ENCODE measurements around the gene KCNJ10.

Gene KCNJ10

DNA sequence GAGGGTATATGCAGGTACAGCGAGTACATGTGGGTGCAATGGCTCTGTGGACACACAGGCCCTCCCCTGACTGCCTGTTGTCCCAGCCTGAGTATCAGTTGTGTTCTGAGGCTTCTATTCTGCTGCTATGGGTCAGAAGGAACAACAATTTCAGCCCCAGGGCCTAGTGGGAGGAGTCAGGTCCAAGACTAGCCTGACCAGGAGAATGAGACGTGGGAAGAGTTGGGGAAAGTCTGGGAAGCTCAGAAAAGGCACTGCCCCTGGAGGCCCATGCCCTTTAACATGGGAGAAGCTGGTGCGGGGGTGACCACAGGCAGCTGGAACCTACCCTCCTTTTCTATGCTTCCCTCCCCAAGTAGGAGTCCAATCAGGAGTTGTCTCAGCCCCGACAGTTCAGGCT lies 20.8 kb upstream of the KCNJ10 start:
- H3K4me3 ChIP-seq (ENCODE audit: low read depth, low read length): no peak overlapping the region
- TF ChIP-seq, protein P1, sequence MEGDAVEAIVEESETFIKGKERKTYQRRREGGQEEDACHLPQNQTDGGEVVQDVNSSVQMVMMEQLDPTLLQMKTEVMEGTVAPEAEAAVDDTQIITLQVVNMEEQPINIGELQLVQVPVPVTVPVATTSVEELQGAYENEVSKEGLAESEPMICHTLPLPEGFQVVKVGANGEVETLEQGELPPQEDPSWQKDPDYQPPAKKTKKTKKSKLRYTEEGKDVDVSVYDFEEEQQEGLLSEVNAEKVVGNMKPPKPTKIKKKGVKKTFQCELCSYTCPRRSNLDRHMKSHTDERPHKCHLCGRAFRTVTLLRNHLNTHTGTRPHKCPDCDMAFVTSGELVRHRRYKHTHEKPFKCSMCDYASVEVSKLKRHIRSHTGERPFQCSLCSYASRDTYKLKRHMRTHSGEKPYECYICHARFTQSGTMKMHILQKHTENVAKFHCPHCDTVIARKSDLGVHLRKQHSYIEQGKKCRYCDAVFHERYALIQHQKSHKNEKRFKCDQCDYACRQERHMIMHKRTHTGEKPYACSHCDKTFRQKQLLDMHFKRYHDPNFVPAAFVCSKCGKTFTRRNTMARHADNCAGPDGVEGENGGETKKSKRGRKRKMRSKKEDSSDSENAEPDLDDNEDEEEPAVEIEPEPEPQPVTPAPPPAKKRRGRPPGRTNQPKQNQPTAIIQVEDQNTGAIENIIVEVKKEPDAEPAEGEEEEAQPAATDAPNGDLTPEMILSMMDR (IDR thresholded peaks at IDR 0.05; ENCODE audit: low read depth, low read length): no peak
- H3K36me3 ChIP-seq: peaks cover 5% of the 10 kb centered on the region
- no peaks in the 10 kb centered on the region for H3K9me3 ChIP-seq (ENCODE audit: severe bottlenecking)
- H3K27ac ChIP-seq: no peak overlapping the region
- no peak for DNase-seq
- peaks cover 4% of the 10 kb centered on the region for H3K27me3 ChIP-seq (ENCODE audit: insufficient read depth, low read depth, severe bottlenecking)

DNA sequence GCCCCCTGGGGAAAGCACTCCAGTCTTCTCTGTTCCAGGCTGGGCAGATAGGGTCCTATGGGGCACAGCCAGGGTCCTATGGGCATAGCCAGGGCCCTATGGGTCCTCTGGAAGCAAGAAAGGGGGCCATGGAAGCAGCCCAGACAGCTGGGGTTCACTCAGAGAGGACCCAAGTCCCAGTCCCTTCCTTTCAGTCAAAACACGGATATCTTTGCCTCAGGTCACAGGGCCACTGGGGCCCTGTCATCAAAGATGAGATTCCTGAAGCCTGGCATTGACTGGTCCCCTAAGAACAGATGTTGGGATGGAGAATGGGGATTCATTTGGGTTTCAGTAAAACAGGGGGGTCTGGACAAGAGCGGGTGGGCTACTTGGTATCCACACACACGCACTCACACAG lies 19.9 kb upstream of the KCNJ10 start:
- H3K27ac ChIP-seq: no peak overlapping the region
- TF ChIP-seq, protein P1 (IDR thresholded peaks at IDR 0.05; ENCODE audit: low read depth, low read length): no peak
- H3K9me3 ChIP-seq (ENCODE audit: severe bottlenecking): no peaks in the 10 kb centered on the region
- peaks cover 5% of the 10 kb centered on the region for H3K36me3 ChIP-seq
- H3K27me3 ChIP-seq (ENCODE audit: insufficient read depth, low read depth, severe bottlenecking): peaks cover 10% of the 10 kb centered on the region
- no peak overlapping the region for H3K4me3 ChIP-seq (ENCODE audit: low read depth, low read length)
- DNase-seq: no peak

DNA sequence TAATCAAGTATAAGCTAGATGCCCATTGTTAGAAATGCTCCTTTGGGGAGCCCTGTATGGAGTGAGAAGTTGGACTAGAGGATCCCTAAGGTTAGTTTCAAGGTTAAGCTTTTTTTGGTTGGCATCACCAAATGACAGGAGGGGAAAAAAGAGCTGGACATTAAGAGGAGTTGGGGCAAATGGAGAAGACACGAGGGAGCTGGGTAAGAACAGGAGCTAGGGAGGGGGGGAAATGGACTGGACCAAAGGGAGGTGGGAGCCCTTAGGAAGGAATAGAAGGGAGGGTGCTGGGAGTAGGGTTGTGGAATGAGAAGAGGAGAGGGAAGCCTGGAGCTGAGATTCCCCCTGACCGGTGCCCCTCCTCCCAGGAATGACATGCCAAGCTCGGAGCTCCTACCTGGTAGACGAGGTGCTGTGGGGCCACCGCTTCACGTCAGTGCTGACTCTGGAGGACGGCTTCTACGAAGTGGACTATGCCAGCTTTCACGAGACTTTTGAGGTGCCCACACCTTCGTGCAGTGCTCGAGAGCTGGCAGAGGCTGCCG lies 17.2 kb upstream of the KCNJ10 start:
- TF ChIP-seq, protein P1 (IDR thresholded peaks at IDR 0.05; ENCODE audit: low read depth, low read length): no peak
- H3K4me3 ChIP-seq (ENCODE audit: low read depth, low read length): no peak overlapping the region
- no peaks in the 10 kb centered on the region for H3K9me3 ChIP-seq (ENCODE audit: severe bottlenecking)
- peaks cover 33% of the 10 kb centered on the region for H3K27me3 ChIP-seq (ENCODE audit: insufficient read depth, low read depth, severe bottlenecking)
- H3K36me3 ChIP-seq: peaks cover 5% of the 10 kb centered on the region; the same call in 1 of the 2 replicates
- H3K27ac ChIP-seq: no peak overlapping the region
- DNase-seq: no peak

DNA sequence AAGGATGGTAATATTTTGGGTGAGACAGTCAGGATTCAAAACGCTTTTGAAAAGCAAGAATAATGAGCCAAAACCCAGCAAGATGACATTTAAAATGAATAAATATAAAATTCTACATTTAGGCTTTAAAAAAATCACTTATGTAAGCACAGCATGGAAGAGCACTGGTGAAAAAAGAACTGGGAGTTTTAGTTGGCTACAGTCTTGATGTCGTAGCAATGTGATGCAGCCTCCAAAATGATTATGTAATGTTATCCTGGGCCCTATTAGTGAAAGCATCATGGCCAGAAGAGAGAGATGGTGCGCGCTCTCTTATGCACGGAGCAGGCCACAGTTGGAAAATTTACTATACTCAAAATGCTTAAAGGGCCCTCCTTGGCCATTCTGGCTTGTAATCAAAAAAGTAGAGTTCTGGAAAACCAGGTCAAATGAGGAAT lies 16.5 kb upstream of the KCNJ10 start:
- peaks cover 41% of the 10 kb centered on the region for H3K27me3 ChIP-seq (ENCODE audit: insufficient read depth, low read depth, severe bottlenecking)
- TF ChIP-seq, protein P1 (IDR thresholded peaks at IDR 0.05; ENCODE audit: low read depth, low read length): no peak
- H3K27ac ChIP-seq: no peak overlapping the region
- no peaks in the 10 kb centered on the region for H3K36me3 ChIP-seq
- H3K9me3 ChIP-seq (ENCODE audit: severe bottlenecking): no peaks in the 10 kb centered on the region
- no peak overlapping the region for H3K4me3 ChIP-seq (ENCODE audit: low read depth, low read length)
- DNase-seq: no peak

DNA sequence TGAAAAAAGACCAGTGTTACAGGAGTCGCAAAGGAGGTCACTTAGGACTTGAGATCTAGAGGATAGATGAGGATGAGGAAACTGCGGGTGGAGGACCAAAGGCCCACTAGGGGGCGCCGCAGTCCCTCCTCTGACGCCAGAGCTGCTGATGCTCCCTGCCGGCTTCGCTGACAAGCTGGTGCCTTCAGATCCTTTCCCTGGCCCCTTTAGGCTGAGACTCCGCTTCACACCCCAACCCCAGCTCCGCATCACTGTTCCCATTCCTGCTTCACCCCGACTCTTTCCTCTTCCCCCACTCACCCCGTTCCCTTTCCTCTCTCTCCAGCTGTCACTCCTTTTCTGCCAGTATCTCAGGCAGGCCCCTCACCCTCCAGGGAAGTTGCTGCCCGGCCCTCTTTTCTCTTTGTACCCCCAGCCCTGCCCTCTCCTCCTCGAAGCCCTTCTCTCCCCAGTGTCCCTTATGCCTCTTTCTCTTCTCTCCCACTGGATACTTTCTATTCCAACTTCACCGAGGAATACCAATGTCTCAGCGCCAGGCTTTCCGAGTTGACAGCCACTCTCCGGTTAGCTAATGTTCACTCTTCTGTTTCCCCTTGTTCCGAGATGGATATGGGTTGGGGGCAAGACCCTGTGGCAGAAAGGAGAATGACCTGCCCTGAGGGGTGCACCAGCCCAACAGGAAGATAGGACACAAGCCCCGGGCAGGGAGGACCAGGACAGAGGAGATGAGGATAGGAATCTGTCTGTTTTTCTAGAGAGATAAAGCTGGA lies 15.9 kb upstream of the KCNJ10 start:
- peaks cover 47% of the 10 kb centered on the region for H3K27me3 ChIP-seq (ENCODE audit: insufficient read depth, low read depth, severe bottlenecking)
- peak; percentile 95 for DNase-seq
- no peak overlapping the region for H3K4me3 ChIP-seq (ENCODE audit: low read depth, low read length)
- no peak overlapping the region for H3K27ac ChIP-seq
- TF ChIP-seq, protein P1 (IDR thresholded peaks at IDR 0.05; ENCODE audit: low read depth, low read length): peak; percentile 100
- no peaks in the 10 kb centered on the region for H3K9me3 ChIP-seq (ENCODE audit: severe bottlenecking)
- H3K36me3 ChIP-seq: no peaks in the 10 kb centered on the region

All from WERI-Rb-1 (cell line).